Measurements from ENCODE around the gene ABCF2.

Gene ABCF2

GRCh38 chr7:151251328-151251688 is 24.3 kb upstream of the ABCF2 start:
- Histone ChIP-seq H3K9me3 (ENCODE audit: control insufficient read depth, low read length) (no peaks in the 10 kb centered on the region), H3K36me3 (ENCODE audit: control insufficient read depth, insufficient read depth, low read length) (no peaks in the 10 kb centered on the region), H3K4me1 (ENCODE audit: control insufficient read depth, insufficient read depth, low read length) (peaks cover 38% of the 10 kb centered on the region), H3K27me3 (ENCODE audit: control insufficient read depth, insufficient read depth, low read length) (peaks cover 69% of the 10 kb centered on the region), H3K4me3 (ENCODE audit: low read length) (no peak overlapping the region), H3K9ac (ENCODE audit: low read length) (no peak overlapping the region)

- H3K9me3 ChIP-seq (ENCODE audit: control insufficient read depth, low read length), result no peaks in the 10 kb centered on the region
- H3K27me3 ChIP-seq (ENCODE audit: control insufficient read depth, insufficient read depth, low read length), result peaks cover 76% of the 10 kb centered on the region
- H3K4me3 ChIP-seq (ENCODE audit: low read length), result no peak overlapping the region
- H3K9ac ChIP-seq (ENCODE audit: low read length), result no peak overlapping the region
- H3K36me3 ChIP-seq (ENCODE audit: control insufficient read depth, insufficient read depth, low read length), result no peaks in the 10 kb centered on the region
- H3K4me1 ChIP-seq (ENCODE audit: control insufficient read depth, insufficient read depth, low read length), result peaks cover 38% of the 10 kb centered on the region
Measured at GRCh38 chr7:151250181-151251132, 23.5 kb upstream of the ABCF2 start.

DNA sequence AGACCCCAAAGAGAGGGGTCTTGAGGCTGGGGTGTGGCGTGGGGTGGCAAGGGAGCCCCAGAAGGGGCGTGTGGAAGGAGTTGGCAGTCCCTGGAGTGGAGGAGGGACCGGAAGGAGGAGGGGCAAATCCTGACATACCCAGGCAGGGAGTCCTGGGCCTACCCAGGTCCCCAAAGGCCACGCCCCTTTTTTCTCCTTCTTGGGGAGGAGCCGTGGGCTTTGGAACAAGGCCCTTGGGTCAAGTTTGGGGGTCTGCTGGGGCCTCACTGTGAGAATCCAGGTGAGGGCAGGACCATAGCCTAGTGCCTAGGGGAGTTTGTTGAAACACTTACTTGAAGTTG is 22.7 kb upstream of the ABCF2 start:
- peaks cover 44% of the 10 kb centered on the region for H3K4me1 ChIP-seq (ENCODE audit: control insufficient read depth, insufficient read depth, low read length)
- H3K9ac ChIP-seq (ENCODE audit: low read length), result peak overlapping the region; percentile 51
- no peak overlapping the region for H3K4me3 ChIP-seq (ENCODE audit: low read length)
- H3K9me3 ChIP-seq (ENCODE audit: control insufficient read depth, low read length), result no peaks in the 10 kb centered on the region
- no peaks in the 10 kb centered on the region for H3K36me3 ChIP-seq (ENCODE audit: control insufficient read depth, insufficient read depth, low read length)
- H3K27me3 ChIP-seq (ENCODE audit: control insufficient read depth, insufficient read depth, low read length), result peaks cover 79% of the 10 kb centered on the region

DNA sequence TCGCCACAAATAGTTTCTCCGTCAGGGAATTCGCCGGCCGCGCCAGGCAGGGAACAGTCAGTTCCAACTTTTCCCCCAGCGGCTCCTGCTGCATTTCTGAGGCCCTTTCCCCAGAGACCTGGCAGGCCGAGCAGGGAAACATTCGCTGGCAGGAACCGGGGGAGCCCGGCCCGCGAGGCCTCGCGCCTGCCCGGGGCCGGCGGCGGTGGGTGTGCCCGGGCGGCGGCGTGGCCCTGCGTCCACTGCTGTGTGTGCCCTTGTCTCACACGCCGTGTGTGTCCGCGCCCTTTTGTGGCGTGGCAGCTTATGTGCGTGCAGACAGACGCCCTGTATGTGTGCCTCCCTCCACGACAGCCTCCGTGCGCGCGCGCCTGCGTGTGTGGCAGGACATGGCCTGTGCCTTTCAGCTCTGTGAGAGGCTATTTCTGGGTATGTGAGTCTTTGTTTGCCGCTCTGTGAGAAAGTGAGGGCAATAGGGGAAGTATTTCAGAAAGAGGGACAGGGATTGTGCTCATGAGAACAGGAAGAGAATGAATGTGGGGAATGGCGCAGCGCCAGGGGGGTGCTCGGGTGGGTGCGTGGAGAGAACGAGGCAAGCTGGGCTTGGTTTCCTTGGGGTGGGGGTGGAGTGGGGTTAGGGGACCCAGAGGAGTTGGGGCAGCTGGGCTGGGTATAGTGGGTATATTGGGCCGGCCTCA is 22.2 kb upstream of the ABCF2 start:
- Histone ChIP-seq H3K4me3 (ENCODE audit: low read length) (no peak overlapping the region), H3K4me1 (ENCODE audit: control insufficient read depth, insufficient read depth, low read length) (peaks cover 49% of the 10 kb centered on the region), H3K36me3 (ENCODE audit: control insufficient read depth, insufficient read depth, low read length) (no peaks in the 10 kb centered on the region), H3K9me3 (ENCODE audit: control insufficient read depth, low read length) (no peaks in the 10 kb centered on the region), H3K9ac (ENCODE audit: low read length) (peak overlapping the region; percentile 51), H3K27me3 (ENCODE audit: control insufficient read depth, insufficient read depth, low read length) (peaks cover 80% of the 10 kb centered on the region)

DNA sequence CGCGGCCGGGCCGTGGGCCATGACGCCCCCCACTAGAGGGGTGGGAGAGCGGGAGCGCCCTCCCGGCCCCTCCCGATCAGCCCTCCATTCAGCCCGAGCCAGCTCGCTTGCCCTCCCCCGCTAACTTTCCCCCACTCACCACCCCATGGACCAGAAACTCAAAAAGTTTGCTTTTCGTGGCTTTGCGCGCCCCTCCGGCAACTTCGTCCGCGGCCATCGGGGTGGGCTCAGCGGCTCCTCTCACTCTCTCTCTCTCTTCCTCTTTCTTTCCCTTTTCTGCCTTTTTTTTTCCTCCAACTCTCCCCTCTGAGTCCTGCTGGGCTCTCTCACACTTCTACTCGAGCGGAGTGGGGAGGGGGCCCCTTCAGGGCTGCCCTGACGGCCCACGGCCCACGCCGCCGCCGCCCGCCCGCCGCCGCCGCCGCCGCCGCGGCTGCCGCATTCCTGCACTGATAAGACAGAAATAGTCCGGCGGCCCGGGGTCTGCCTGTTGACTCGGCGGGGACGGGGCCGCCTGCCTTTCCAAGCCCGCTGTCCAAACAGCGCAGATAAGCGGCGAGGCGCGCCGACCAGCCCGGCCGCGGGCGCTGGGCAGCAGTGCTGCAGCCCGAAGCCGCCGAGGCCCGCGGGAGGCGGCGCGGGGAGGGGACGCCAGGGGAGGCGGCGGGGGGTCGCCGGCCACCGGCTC is 21.5 kb upstream of the ABCF2 start, which contains the start of gene SMARCD3:
TSS of gene SMARCD3 (minus strand) at position 349 of the 688 bp plus-strand sequence. CDS start at position 217, 132 bp downstream.
- Histone ChIP-seq H3K4me1 (ENCODE audit: control insufficient read depth, insufficient read depth, low read length) (peaks cover 56% of the 10 kb centered on the region), H3K4me3 (ENCODE audit: low read length) (no peak within 1 kb of the TSS), H3K36me3 (ENCODE audit: control insufficient read depth, insufficient read depth, low read length) (no peaks in the 10 kb centered on the region), H3K27me3 (ENCODE audit: control insufficient read depth, insufficient read depth, low read length) (peaks cover 82% of the 10 kb centered on the region), H3K9me3 (ENCODE audit: control insufficient read depth, low read length) (no peaks in the 10 kb centered on the region), H3K9ac (ENCODE audit: low read length) (peak within 1 kb of the TSS; percentile 55)

- peaks cover 61% of the 10 kb centered on the region for H3K4me1 ChIP-seq (ENCODE audit: control insufficient read depth, insufficient read depth, low read length)
- peak overlapping the region; percentile 55 for H3K9ac ChIP-seq (ENCODE audit: low read length)
- no peaks in the 10 kb centered on the region for H3K9me3 ChIP-seq (ENCODE audit: control insufficient read depth, low read length)
- no peak overlapping the region for H3K4me3 ChIP-seq (ENCODE audit: low read length)
- H3K27me3 ChIP-seq (ENCODE audit: control insufficient read depth, insufficient read depth, low read length), result peaks cover 77% of the 10 kb centered on the region
- H3K36me3 ChIP-seq (ENCODE audit: control insufficient read depth, insufficient read depth, low read length), result no peaks in the 10 kb centered on the region
Measured at GRCh38 chr7:151247611-151248345, 20.8 kb upstream of the ABCF2 start.

GRCh38 chr7:151246851-151247580 is 20.0 kb upstream of the ABCF2 start:
- Histone ChIP-seq H3K36me3 (ENCODE audit: control insufficient read depth, insufficient read depth, low read length) (no peaks in the 10 kb centered on the region), H3K4me1 (ENCODE audit: control insufficient read depth, insufficient read depth, low read length) (peaks cover 61% of the 10 kb centered on the region), H3K9ac (ENCODE audit: low read length) (peak overlapping the region; percentile 51), H3K9me3 (ENCODE audit: control insufficient read depth, low read length) (no peaks in the 10 kb centered on the region), H3K27me3 (ENCODE audit: control insufficient read depth, insufficient read depth, low read length) (peaks cover 73% of the 10 kb centered on the region), H3K4me3 (ENCODE audit: low read length) (no peak overlapping the region)

GRCh38 chr7:151246102-151246850 is 19.3 kb upstream of the ABCF2 start:
- H3K4me1 ChIP-seq (ENCODE audit: control insufficient read depth, insufficient read depth, low read length), result peaks cover 58% of the 10 kb centered on the region
- no peaks in the 10 kb centered on the region for H3K36me3 ChIP-seq (ENCODE audit: control insufficient read depth, insufficient read depth, low read length)
- H3K9ac ChIP-seq (ENCODE audit: low read length), result no peak overlapping the region
- no peak overlapping the region for H3K4me3 ChIP-seq (ENCODE audit: low read length)
- peaks cover 68% of the 10 kb centered on the region for H3K27me3 ChIP-seq (ENCODE audit: control insufficient read depth, insufficient read depth, low read length)
- no peaks in the 10 kb centered on the region for H3K9me3 ChIP-seq (ENCODE audit: control insufficient read depth, low read length)

DNA sequence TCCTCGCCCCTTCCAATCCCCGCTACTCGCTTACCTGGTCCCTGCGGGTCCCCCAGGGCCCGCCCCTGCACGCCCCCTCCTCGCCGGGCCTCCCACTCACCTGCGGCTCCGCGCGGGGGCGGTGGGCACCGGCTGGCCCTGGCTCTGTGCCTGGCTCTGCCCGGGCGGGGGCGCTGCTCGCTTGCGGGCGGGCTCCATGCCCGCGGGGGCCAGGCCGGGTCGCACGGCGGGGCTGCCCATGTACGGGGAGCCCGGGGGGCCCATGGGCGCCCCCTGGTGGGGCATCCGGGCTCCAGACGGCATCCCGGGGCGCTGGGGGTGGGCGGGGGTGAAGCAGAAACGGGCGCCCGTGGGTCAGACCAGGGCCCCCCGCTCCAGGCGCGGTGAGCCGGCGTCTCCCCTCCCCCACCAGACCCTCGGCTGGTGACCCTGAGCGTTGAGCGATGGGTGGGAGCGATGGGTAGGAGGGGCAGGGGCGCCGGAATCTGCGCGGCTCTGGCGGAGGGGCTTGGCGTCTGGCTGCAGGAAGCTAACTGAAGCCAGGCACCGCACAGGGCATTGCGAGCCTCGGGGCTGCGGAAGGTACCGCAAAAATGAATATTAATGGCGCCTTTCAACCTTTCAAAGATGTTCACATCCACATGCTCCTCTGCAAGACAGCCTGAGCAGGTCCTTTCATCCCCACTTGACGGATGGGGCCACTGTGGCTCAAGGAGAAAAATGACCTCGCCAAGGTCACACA is 18.5 kb upstream of the ABCF2 start:
- H3K9ac ChIP-seq (ENCODE audit: low read length), result no peak overlapping the region
- H3K4me1 ChIP-seq (ENCODE audit: control insufficient read depth, insufficient read depth, low read length), result peaks cover 51% of the 10 kb centered on the region
- peaks cover 61% of the 10 kb centered on the region for H3K27me3 ChIP-seq (ENCODE audit: control insufficient read depth, insufficient read depth, low read length)

DNA sequence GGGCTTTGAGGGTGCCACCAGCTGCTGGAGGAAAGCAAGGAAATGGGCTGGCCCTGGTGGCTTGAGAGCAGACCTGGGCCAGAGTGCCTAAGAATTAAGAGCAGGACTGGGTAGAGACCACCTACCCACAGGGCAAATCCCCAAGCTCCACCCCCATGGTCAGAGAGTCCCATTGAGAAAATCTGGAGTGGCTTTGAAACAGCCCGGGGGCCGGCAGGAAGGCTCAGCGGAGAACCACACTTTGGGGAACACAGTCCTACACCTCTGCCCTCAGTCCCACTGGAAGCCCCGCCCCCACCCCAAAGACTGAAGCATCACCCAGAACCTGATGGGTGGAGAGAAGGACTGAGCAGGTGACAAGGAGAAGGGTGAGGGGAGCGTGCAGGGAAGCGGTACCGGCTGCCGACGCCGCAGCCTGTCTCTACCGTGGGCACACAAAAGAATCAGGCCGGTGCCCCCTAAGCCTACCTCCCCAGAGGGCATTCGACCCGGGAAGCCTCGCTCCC is 17.9 kb upstream of the ABCF2 start:
- H3K9ac ChIP-seq (ENCODE audit: low read length), result no peak overlapping the region
- no peaks in the 10 kb centered on the region for H3K36me3 ChIP-seq (ENCODE audit: control insufficient read depth, insufficient read depth, low read length)
- peaks cover 45% of the 10 kb centered on the region for H3K4me1 ChIP-seq (ENCODE audit: control insufficient read depth, insufficient read depth, low read length)
- no peaks in the 10 kb centered on the region for H3K9me3 ChIP-seq (ENCODE audit: control insufficient read depth, low read length)
- H3K27me3 ChIP-seq (ENCODE audit: control insufficient read depth, insufficient read depth, low read length), result peaks cover 55% of the 10 kb centered on the region
- H3K4me3 ChIP-seq (ENCODE audit: low read length), result no peak overlapping the region

More for the DNA sequence above, 18.5 kb upstream of the ABCF2 start:
- Histone ChIP-seq H3K4me3 (ENCODE audit: low read length) (no peak overlapping the region), H3K9me3 (ENCODE audit: control insufficient read depth, low read length) (no peaks in the 10 kb centered on the region), H3K36me3 (ENCODE audit: control insufficient read depth, insufficient read depth, low read length) (no peaks in the 10 kb centered on the region)
